ENCODE results near the gene ZNF772. TPM values are rescaled to one million over a fixed set of nuclear protein-coding genes. Genes with fewer than 3 reads are reported as not detected.

The ZNF772 gene
- total and polyA plus RNA-seq, 4 experiments from 2014 or later, result 2.0 to 17.4 (median 7.8) TPM

DNA sequence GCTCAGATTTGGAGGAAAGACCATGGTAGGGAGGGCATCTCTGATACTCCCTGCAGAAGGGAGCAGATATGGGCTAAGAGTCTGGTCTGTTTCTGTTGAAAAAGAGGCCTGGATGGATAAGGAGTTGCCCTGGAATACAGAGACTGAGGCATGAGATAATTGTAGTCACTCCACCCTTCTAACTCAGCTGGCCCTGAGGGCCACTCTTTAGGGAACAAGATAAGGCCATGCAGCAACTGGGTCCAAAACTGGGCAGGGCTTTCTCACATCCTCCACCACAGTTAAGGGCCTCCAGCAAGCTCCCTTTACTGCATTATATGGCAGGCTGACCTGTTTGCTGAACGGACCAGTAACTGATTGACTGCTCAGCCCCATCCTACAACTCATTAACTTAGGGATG is 40.9 kb downstream of the ZNF772 start:
- H3K4me3 Mint-ChIP-seq, result peak overlapping the region; percentile 96 to 100 (median 98)
- DNase-seq, result no peak
- peaks cover 22 to 39% (median 30%) of the 10 kb centered on the region in 4 donors for H3K4me1 Mint-ChIP-seq
- peak overlapping the region in 1 of 2 donors; percentile 62 for H3K4me3 ChIP-seq (ENCODE audit: low read length in 2 of 2)
- no peak overlapping the region for H3K27ac ChIP-seq (ENCODE audit: low read depth, low read length)
- H3K9me3 ChIP-seq (ENCODE audit: control insufficient read depth in 1 of 2, low read length in 2 of 2), result peaks cover 0 to 3% of the 10 kb centered on the region in 2 donors
- H3K4me1 ChIP-seq (ENCODE audit: insufficient read depth, low read length), result peaks cover 13% of the 10 kb centered on the region
- H3K27me3 ChIP-seq (ENCODE audit: insufficient read depth, low read length), result no peaks in the 10 kb centered on the region
- H3K27me3 Mint-ChIP-seq, result peaks cover 0 to 2% of the 10 kb centered on the region in 2 donors
- intact Hi-C loops (cut with micrococcal nuclease), result loop anchor here (10.0 kb wide), 2 partner anchors 308 to 568 kb away; partner anchors contain the start of genes ZNF606 and ZNF776
- peaks cover 43 to 45% of the 10 kb centered on the region in 2 donors for H3K36me3 Mint-ChIP-seq
- H3K27ac Mint-ChIP-seq, result peak overlapping the region in 5 of 7 donors; percentile 65 to 99 (median 98)
- ChIA-PET CTCF (ENCODE audit: partially characterized antibody) (interaction anchor here (0.8 kb wide), 1 partner anchor 333 kb away, joined by 3 read pairs; the partner anchor contains the start of gene ZNF586), POLR2A (ENCODE audit: partially characterized antibody) (interaction anchor here (1.6 kb wide), 1 partner anchor 64 kb away, joined by 6 read pairs; the partner anchor contains the start of gene ZNF773)
- H3K36me3 ChIP-seq (ENCODE audit: insufficient read depth, low read length), result no peaks in the 10 kb centered on the region
- H3K9me3 Mint-ChIP-seq, result peaks cover 12 to 33% (median 24%) of the 10 kb centered on the region in 8 donors

DNA sequence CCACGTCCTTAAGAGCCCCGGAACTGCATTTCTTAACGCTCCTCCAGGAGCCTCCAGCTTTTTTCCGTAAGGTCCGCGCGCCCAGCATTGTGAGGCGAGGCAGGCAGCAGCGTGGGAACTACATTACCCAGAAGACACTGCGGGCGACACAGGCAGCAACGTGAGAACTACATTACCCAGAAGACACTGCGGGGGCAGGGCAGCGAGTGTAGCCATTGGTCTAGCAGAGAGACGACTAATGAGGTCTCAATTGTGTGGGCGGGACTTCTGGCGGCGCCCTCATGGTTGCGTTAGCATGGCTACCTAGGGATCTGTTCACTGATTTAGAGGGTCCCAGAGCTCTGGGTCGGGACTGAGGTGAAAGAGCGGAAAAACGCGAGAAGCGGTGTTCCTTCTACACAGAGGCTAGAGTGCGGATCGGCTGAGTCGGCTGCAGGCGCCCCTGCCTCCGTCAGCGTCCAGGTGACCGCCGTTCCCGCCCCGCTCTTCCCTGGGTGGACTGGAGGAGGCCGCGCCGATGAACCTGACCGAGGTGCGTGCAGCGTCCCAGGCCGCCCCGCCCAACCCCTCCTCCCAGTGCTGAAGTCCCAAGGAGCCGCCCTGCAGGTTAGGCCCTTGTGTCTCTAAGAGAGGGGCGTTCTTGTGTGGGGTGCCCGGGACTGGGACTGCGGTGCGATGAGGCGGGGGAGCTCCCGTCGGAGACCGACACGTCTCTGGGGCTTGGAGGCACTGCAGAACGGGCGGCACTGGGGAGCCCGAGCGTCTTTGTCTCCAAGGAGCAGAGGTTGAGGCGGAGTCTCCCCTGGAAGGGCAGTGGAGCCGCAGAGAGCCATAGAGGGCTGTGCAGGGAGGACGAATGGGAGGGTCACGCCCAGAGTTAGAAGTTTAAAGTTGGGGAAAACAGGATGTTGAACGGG is 42.0 kb downstream of the ZNF772 start, which contains the start of gene ZNF749:
Gene ZNF749, plus strand, starts transcription at position 264 of the 917 bp plus-strand sequence. Its CDS starts 254 bp downstream, at position 518.
- peaks cover 0 to 1% of the 10 kb centered on the region in 2 donors for H3K9me3 ChIP-seq (ENCODE audit: control insufficient read depth in 1 of 2, low read length in 2 of 2)
- no peaks in the 10 kb centered on the region for H3K27me3 ChIP-seq (ENCODE audit: insufficient read depth, low read length)
- H3K27ac ChIP-seq (ENCODE audit: low read depth, low read length), result peak within 1 kb of the TSS; percentile 66
- POLR2A ChIA-PET (ENCODE audit: partially characterized antibody), result interaction anchor here (1.0 to 1.6 kb wide), 6 partner anchors 23 to 125 kb away, joined by 3 to 6 read pairs (median 4); partner anchors contain the start of genes ZNF17, ZNF419, ZNF548 and ZNF773
- H3K4me3 ChIP-seq (ENCODE audit: low read length in 2 of 2), result peak within 1 kb of the TSS; percentile 62 to 70
- peaks cover 9 to 28% (median 18%) of the 10 kb centered on the region in 8 donors for H3K9me3 Mint-ChIP-seq
- peak; percentile 95 to 99 (median 97) for DNase-seq
- no peaks in the 10 kb centered on the region for H3K36me3 ChIP-seq (ENCODE audit: insufficient read depth, low read length)
- CTCF ChIA-PET (ENCODE audit: partially characterized antibody), result interaction anchor here (0.8 kb wide), 2 partner anchors 334 to 567 kb away, joined by 3 read pairs; partner anchors contain the start of genes ZNF586 and ZNF606
- peak within 1 kb of the TSS; percentile 96 to 100 (median 98) for H3K4me3 Mint-ChIP-seq
- H3K4me1 Mint-ChIP-seq, result peaks cover 22 to 36% (median 28%) of the 10 kb centered on the region in 4 donors
- peaks cover 35 to 37% of the 10 kb centered on the region in 2 donors for H3K36me3 Mint-ChIP-seq
- peak within 1 kb of the TSS; percentile 83 to 99 (median 97) for H3K27ac Mint-ChIP-seq
- intact Hi-C loops (cut with micrococcal nuclease), result loop anchor here (1.0 to 10.0 kb wide), 14 partner anchors 24 to 720 kb away; partner anchors contain the start of genes TRAPPC2B, ZNF17, ZNF211 and ZNF419
- peaks cover 13% of the 10 kb centered on the region for H3K4me1 ChIP-seq (ENCODE audit: insufficient read depth, low read length)
- peaks cover 0 to 2% of the 10 kb centered on the region in 2 donors for H3K27me3 Mint-ChIP-seq

DNA sequence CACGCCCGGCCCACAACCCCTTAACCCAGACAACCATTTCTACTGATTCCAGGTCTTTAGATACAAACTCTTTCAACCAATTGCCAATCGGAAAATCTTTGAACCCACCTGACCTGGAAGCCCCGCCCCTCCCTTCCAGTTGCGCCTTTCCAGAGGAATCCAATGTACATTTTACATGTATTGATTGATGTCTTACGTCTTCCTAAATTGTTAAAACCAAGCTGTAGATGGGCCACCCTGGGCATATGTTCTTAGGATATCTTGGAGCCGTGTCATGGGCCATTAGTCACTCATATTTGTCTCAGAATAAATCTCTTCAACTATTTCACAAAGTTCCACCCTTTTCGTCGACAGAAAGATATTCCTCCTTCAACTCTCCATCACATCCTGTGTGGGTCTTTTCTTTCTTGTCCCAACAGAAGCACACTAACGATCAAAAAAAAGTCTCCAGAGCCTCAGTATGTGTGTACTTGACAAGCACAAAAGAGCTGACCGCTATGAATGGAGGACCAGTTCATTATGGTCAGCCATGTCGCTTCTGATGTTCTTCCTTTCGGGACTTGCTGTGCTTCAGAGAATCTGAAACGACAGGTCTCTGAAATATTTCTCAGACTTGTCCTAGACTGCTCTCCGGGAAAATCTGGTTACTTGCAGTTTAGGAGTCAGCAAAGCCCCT is 42.8 kb downstream of the ZNF772 start:
- intact Hi-C loops (cut with micrococcal nuclease), result loop anchor here (1.0 to 10.0 kb wide), 14 partner anchors 23 to 721 kb away; partner anchors contain the start of genes TRAPPC2B, ZNF17, ZNF211 and ZNF419
- ChIA-PET CTCF (ENCODE audit: partially characterized antibody) (interaction anchor here (0.7 to 0.8 kb wide), 2 partner anchors 28 to 568 kb away, joined by 3 read pairs; partner anchors contain the start of gene ZNF606), POLR2A (ENCODE audit: partially characterized antibody) (interaction anchor here (0.6 to 1.6 kb wide), 7 partner anchors 23 to 840 kb away, joined by 3 to 6 read pairs (median 4); partner anchors contain the start of genes ZNF17, ZNF419, ZNF548 and ZNF773)
- no peaks in the 10 kb centered on the region for H3K27me3 ChIP-seq (ENCODE audit: insufficient read depth, low read length)
- peak overlapping the region; percentile 62 to 70 for H3K4me3 ChIP-seq (ENCODE audit: low read length in 2 of 2)
- no peaks in the 10 kb centered on the region for H3K9me3 ChIP-seq (ENCODE audit: control insufficient read depth in 1 of 2, low read length in 2 of 2)
- no peaks in the 10 kb centered on the region for H3K36me3 ChIP-seq (ENCODE audit: insufficient read depth, low read length)
- peak overlapping the region; percentile 66 for H3K27ac ChIP-seq (ENCODE audit: low read depth, low read length)
- Mint-ChIP-seq H3K27me3 (peaks cover 0 to 2% of the 10 kb centered on the region in 2 donors), H3K4me3 (peak overlapping the region; percentile 96 to 100 (median 98)), H3K36me3 (peaks cover 27 to 29% of the 10 kb centered on the region in 2 donors), H3K9me3 (peaks cover 3 to 20% (median 11%) of the 10 kb centered on the region in 8 donors), H3K4me1 (peaks cover 22 to 29% (median 25%) of the 10 kb centered on the region in 4 donors), H3K27ac (peak overlapping the region; percentile 83 to 99 (median 97))
- H3K4me1 ChIP-seq (ENCODE audit: insufficient read depth, low read length), result peaks cover 13% of the 10 kb centered on the region
- DNase-seq, result no peak

DNA sequence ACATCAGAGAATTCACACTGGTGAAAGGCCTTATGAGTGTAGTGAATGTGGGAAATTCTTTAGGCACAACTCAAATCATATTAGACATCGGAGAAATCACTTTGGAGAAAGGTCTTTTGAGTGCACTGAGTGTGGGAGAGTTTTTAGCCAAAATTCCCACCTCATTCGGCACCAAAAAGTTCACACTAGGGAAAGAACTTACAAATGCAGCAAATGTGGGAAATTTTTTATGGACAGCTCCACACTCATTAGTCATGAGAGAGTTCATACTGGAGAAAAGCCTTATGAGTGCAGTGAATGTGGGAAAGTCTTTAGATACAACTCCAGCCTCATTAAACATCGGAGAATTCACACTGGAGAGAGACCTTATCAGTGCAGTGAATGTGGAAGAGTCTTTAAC is 56.3 kb downstream of the ZNF772 start:
- no peaks in the 10 kb centered on the region for H3K4me1 ChIP-seq (ENCODE audit: insufficient read depth, low read length)
- H3K4me3 ChIP-seq (ENCODE audit: low read length in 2 of 2), result no peak overlapping the region
- H3K36me3 Mint-ChIP-seq, result peaks cover 59 to 64% of the 10 kb centered on the region in 2 donors
- no peak overlapping the region for H3K27ac ChIP-seq (ENCODE audit: low read depth, low read length)
- H3K27me3 Mint-ChIP-seq, result no peaks in the 10 kb centered on the region
- H3K27ac Mint-ChIP-seq, result no peak overlapping the region
- peaks cover 0 to 89% (median 72%) of the 10 kb centered on the region in 8 donors for H3K9me3 Mint-ChIP-seq
- ChIA-PET POLR2A (ENCODE audit: partially characterized antibody) (no interaction called here), CTCF (ENCODE audit: partially characterized antibody) (no interaction called here)
- H3K9me3 ChIP-seq (ENCODE audit: control insufficient read depth in 1 of 2, low read length in 2 of 2), result peaks cover 0 to 47% of the 10 kb centered on the region in 2 donors
- no peak overlapping the region for H3K4me3 Mint-ChIP-seq
- peaks cover 0 to 4% (median under 1%) of the 10 kb centered on the region in 4 donors for H3K4me1 Mint-ChIP-seq
- no peak for DNase-seq
- H3K27me3 ChIP-seq (ENCODE audit: insufficient read depth, low read length), result no peaks in the 10 kb centered on the region
- H3K36me3 ChIP-seq (ENCODE audit: insufficient read depth, low read length), result peaks cover 39% of the 10 kb centered on the region
- intact Hi-C loops (cut with micrococcal nuclease), result no loop called here

DNA sequence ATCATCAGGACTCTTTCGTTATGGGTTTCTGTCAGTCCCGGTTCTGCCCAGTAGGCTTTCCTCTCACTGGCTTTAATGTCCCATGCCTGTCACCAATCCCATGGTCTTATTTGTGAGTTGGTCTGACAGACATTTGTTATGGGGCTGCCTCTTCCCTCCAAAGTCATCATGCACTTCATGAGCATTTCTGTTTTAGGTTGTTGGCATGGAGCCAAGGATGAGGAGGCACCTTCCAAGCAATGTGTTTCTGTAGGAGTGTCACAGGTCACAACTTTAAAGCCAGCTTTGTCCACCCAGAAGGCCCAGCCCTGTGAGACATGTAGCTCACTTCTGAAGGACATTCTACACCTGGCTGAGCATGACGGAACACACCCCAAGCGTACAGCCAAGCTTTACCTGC is 57.9 kb downstream of the ZNF772 start:
- Histone ChIP-seq H3K27ac (ENCODE audit: low read depth, low read length) (no peak overlapping the region), H3K4me3 (ENCODE audit: low read length in 2 of 2) (no peak overlapping the region), H3K27me3 (ENCODE audit: insufficient read depth, low read length) (no peaks in the 10 kb centered on the region), H3K36me3 (ENCODE audit: insufficient read depth, low read length) (peaks cover 51% of the 10 kb centered on the region), H3K9me3 (ENCODE audit: control insufficient read depth in 1 of 2, low read length in 2 of 2) (peaks cover 0 to 47% of the 10 kb centered on the region in 2 donors), H3K4me1 (ENCODE audit: insufficient read depth, low read length) (no peaks in the 10 kb centered on the region)
- no peak overlapping the region for H3K4me3 Mint-ChIP-seq
- ChIA-PET POLR2A (ENCODE audit: partially characterized antibody) (no interaction called here), CTCF (ENCODE audit: partially characterized antibody) (no interaction called here)
- H3K4me1 Mint-ChIP-seq, result peaks cover 4 to 13% (median 8%) of the 10 kb centered on the region in 4 donors
- no peak for DNase-seq
- intact Hi-C loops (cut with micrococcal nuclease), result no loop called here
- H3K36me3 Mint-ChIP-seq, result peaks cover 71 to 79% of the 10 kb centered on the region in 2 donors
- peak overlapping the region in 1 of 7 donors; percentile 35 for H3K27ac Mint-ChIP-seq
- H3K9me3 Mint-ChIP-seq, result peaks cover 0 to 89% (median 78%) of the 10 kb centered on the region in 8 donors
- H3K27me3 Mint-ChIP-seq, result no peaks in the 10 kb centered on the region

Data from CD4-positive, alpha-beta memory T cell (primary cell).